GM12891 (cell line): Measurements from ENCODE around the gene CABP2.

Experiments used
- PAX5 ChIP-seq: IDR thresholded peaks from 2 replicates; pipeline ENCODE4 v1.6.1; 2011; ENCODE audit warnings: low read length, moderate library complexity, mild to moderate bottlenecking; ENCODE audit not compliant: insufficient read depth, severe bottlenecking
- POLR2A ChIP-seq: IDR thresholded peaks from 2 replicates; pipeline ENCODE4 v1.6.1; 2011; ENCODE audit warnings: low read depth, low read length, control low read depth
- POLR2AphosphoS5 ChIP-seq: IDR thresholded peaks from 2 replicates; pipeline ENCODE4 v1.6.1; 2011; ENCODE audit warnings: low read depth, low read length, control low read depth
- SPI1 ChIP-seq: IDR thresholded peaks from 2 replicates; pipeline ENCODE4 v1.6.1; 2011; ENCODE audit warnings: low read depth, low read length, control low read depth
- TAF1 ChIP-seq: IDR thresholded peaks from 2 replicates; pipeline ENCODE4 v1.6.1; 2011; ENCODE audit warnings: low read depth, low read length, control low read depth

- TF ChIP-seq SPI1 = no peak
- TF ChIP-seq POLR2A = no peak
- no peak for TF ChIP-seq POLR2AphosphoS5
- no peak for TF ChIP-seq TAF1
- TF ChIP-seq PAX5 = no peak
Observed at GRCh38 chr11:67506426-67507051, 16.7 kb downstream of the CABP2 start.
